T-helper 17 cell (primary cell): ENCODE results near the gene MAP3K12. TPM values are rescaled to one million over a fixed set of nuclear protein-coding genes. Genes with fewer than 3 reads are reported as not detected.
A peak's percentile ranks its signal among the peaks of the same experiment; 100 is the strongest.
"Not testable (repeated sequence)": the region's sequence is repeated elsewhere in the genome, so short reads cannot be mapped to it uniquely, and the experiment has no call there.

ENCODE experiments used
- ATAC-seq: fragments of 150-1000 bp; cut with Tn5 transposase; 2 replicates; pipeline ENCODE4 v1.10.0; 2021; ENCODE audit warnings: mild to moderate bottlenecking, moderate library complexity
- DNase-seq, 3 donors: peaks; one replicate each; pipeline versions ENCODE4 v3.0.0 to v3.0.0-alpha.2; 2020 to 2021
- H3K9me3 ChIP-seq: one replicate; pipeline ENCODE4 v1.7.0; 2013; ENCODE audit warnings: low read length, mild to moderate bottlenecking; ENCODE audit not compliant: control insufficient read depth, poor library complexity, severe bottlenecking
- H3K27ac Mint-ChIP-seq: one replicate; pipeline ENCODE4 v1.8.0; 2022; ENCODE audit warnings: mild to moderate bottlenecking, moderate library complexity, mixed read lengths
- H3K27me3 Mint-ChIP-seq: one replicate; pipeline ENCODE4 v1.8.0; 2022; ENCODE audit warnings: mixed read lengths
- H3K36me3 Mint-ChIP-seq: one replicate; pipeline ENCODE4 v1.8.0; 2022; ENCODE audit warnings: low read depth, mixed read lengths
- H3K4me1 Mint-ChIP-seq: one replicate; pipeline ENCODE4 v1.8.0; 2022; ENCODE audit warnings: mild to moderate bottlenecking, mixed read lengths
- H3K4me3 Mint-ChIP-seq: one replicate; pipeline ENCODE4 v1.8.0; 2022; ENCODE audit warnings: mild to moderate bottlenecking, moderate library complexity, mixed read lengths
- total RNA-seq, 4 donors: library from RNA in 2 of 4; stranded (reverse) in 2 of 4; gene quantifications; one replicate each; pipeline ENCODE4 v1.2.3 and lab custom pipeline; 2022 to 2026

Gene MAP3K12
- total RNA-seq, 2 donors from 2014 or later = 25.5 to 28.6 TPM

DNA sequence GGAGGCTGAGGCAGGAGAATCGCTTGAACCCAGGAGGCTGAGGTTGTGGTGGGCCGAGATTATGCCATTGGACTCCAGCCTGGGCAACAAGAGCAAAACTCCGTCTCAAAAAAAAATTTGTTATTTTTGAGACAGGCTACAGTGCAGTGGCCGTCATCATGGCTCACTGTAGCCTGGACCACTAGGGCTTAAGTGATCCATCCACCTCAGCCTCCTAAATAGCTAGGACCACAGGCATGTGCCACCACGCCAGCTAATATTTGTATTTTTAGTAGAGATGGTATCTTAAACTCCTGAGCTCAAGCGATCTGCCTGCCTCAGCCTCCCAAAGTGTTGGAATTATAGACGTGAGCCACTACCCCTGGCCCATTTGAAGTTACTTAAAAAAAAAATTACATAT is 48.3 kb downstream of the MAP3K12 start:
- H3K27ac Mint-ChIP-seq = no peak overlapping the region
- no peaks in the 10 kb centered on the region for H3K9me3 ChIP-seq
- H3K27me3 Mint-ChIP-seq = no peaks in the 10 kb centered on the region
- peaks cover 4% of the 10 kb centered on the region for H3K36me3 Mint-ChIP-seq
- no peak for DNase-seq
- peaks cover 35% of the 10 kb centered on the region for H3K4me1 Mint-ChIP-seq
- ATAC-seq = no peak
- H3K4me3 Mint-ChIP-seq = no peak overlapping the region

DNA sequence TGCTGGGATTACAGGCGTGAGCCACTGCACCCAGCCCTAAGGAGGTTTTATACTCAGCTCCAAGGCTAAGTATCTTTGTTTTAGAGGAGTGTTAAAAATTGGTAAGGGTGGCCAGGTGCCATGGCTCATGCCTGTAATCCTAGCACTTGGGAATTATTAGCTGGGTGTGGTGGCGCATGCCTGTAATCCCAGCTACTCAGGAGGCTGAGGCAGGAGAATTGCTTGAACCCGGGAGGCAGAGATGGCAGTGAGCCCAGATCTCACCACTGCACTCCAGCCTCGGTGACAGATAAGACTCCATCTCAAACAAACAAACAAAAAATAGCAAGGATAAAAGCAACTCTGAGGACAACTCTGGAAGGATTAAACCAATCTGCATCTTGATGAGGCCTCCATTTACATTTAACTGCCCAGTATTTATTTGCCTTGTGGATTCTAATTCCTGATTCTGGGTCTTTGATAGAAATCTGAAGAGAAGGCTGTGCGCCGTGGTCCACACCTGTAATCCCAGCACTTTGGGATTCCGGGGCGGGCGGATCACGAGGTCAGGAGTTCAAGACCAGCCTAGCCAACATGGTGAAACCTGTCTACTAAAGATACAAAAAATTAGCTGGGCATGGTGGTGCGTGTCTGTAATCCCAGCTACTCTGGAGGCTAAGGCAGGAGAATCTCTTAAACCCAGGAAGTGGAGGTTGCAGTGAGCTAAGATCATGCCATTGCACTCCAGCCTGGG is 54.5 kb downstream of the MAP3K12 start:
- Mint-ChIP-seq H3K4me3 (peak overlapping the region; percentile 98), H3K4me1 (peaks cover 33% of the 10 kb centered on the region), H3K27ac (peak overlapping the region; percentile 93)
- H3K36me3 Mint-ChIP-seq, DNase-seq, H3K27me3 Mint-ChIP-seq, ATAC-seq, H3K9me3 ChIP-seq: not testable (repeated sequence)

- peaks cover 33% of the 10 kb centered on the region for H3K4me1 Mint-ChIP-seq
- no peaks in the 10 kb centered on the region for H3K9me3 ChIP-seq
- ATAC-seq = no peak
- no peaks in the 10 kb centered on the region for H3K27me3 Mint-ChIP-seq
- H3K36me3 Mint-ChIP-seq = no peaks in the 10 kb centered on the region
- peak overlapping the region; percentile 93 for H3K27ac Mint-ChIP-seq
- H3K4me3 Mint-ChIP-seq = peak overlapping the region; percentile 98
- DNase-seq = no peak
Measured at GRCh38 chr12:53443955-53444354, 55.3 kb downstream of the MAP3K12 start.

DNA sequence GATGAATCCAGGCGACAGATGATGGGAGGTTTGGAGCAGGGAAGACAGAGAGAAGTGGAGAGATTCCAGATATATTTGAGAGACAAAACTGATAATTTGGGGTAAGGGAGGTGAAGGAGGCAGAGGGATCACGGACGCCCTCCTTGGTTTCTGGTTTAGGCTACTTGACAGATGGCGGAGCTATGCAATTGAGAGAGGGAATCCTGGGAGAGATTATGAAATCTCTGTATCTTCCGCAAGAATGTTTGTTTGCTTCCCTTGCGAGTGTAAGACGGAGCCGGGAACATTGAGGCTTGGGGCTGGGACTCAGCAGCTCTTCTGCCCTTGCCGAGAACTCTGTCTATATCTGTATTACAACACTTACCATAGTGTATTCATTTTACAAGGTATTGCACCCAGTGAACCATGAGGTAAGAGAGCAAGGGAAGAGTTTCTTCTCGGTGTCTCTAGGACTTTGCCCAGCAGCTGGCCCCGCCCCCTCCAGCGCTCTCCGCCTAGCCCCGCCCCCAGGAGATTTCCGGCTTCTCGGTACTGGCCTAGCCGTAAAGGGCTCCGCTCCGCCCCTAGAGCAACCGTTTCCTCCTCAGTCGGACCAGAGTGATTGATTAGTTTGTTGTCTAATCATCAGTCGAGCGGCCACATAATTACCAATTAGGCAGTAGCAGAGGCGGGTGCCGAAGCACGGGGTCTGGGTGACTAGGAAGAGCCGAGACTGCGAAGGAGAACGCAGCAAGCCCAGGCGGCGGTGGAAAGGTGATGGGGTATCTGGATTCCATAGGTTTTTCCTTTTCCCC is 58.0 kb downstream of the MAP3K12 start, which contains the start of gene PRR13:
TSS of gene PRR13 (plus strand) at position 695 of the 794 bp plus-strand sequence. CDS start 981 bp downstream, outside the sequence.
- no peaks in the 10 kb centered on the region for H3K9me3 ChIP-seq
- Mint-ChIP-seq H3K4me3 (peak within 1 kb of the TSS; percentile 98), H3K4me1 (peaks cover 28% of the 10 kb centered on the region), H3K27ac (peak within 1 kb of the TSS; percentile 93), H3K36me3 (no peaks in the 10 kb centered on the region), H3K27me3 (no peaks in the 10 kb centered on the region)
- DNase-seq (peak; percentile 94 to 98 (median 97)), ATAC-seq (peak; percentile 99)

- H3K36me3 Mint-ChIP-seq, H3K4me3 Mint-ChIP-seq, H3K27ac Mint-ChIP-seq, H3K9me3 ChIP-seq, ATAC-seq, H3K27me3 Mint-ChIP-seq, DNase-seq: not testable (repeated sequence)
- H3K4me1 Mint-ChIP-seq = peaks cover 16% of the 10 kb centered on the region
Measured at GRCh38 chr12:53439582-53439981, 59.7 kb downstream of the MAP3K12 start.

- H3K27me3 Mint-ChIP-seq, DNase-seq, H3K36me3 Mint-ChIP-seq, H3K4me1 Mint-ChIP-seq, H3K9me3 ChIP-seq, H3K27ac Mint-ChIP-seq, H3K4me3 Mint-ChIP-seq, ATAC-seq: not testable (repeated sequence)
Measured at GRCh38 chr12:53435326-53435725, 63.9 kb downstream of the MAP3K12 start.

GRCh38 chr12:53431187-53431586 is 68.1 kb downstream of the MAP3K12 start:
- no peak for ATAC-seq
- Mint-ChIP-seq H3K27ac (no peak overlapping the region), H3K27me3 (no peaks in the 10 kb centered on the region)

DNA sequence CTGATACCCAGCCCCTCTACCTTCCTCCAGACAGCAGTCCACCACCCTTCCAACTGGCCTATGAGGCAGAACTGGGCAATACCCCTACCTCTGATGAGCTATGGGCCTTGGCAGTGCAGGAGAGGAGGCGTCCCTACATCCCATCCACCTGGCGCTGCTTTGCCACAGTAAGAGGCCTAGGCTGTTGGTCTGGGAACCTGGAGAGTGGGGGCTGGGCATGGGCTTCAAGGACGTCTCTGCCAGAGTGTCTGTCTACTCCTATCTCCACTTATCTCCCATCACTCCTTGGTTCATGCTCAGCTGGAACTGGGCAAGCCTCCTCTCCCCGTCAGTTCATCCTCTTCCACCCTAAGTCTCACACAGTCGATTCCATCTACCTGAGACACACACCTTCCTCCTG is 69.1 kb downstream of the MAP3K12 start:
- DNase-seq = no peak
- no peaks in the 10 kb centered on the region for H3K9me3 ChIP-seq
- Mint-ChIP-seq H3K4me1 (peaks cover 7% of the 10 kb centered on the region), H3K4me3 (no peak overlapping the region), H3K27ac (no peak overlapping the region), H3K27me3 (no peaks in the 10 kb centered on the region), H3K36me3 (no peaks in the 10 kb centered on the region)
- no peak for ATAC-seq

More at GRCh38 chr12:53431187-53431586, 68.1 kb downstream of the MAP3K12 start:
- H3K9me3 ChIP-seq = no peaks in the 10 kb centered on the region
- no peaks in the 10 kb centered on the region for H3K36me3 Mint-ChIP-seq
- DNase-seq = no peak
- H3K4me3 Mint-ChIP-seq = no peak overlapping the region
- H3K4me1 Mint-ChIP-seq = peaks cover 7% of the 10 kb centered on the region

Other genes starting within 250 kb of the MAP3K12 start
- gene ESPL1, start 231.2 kb downstream of the MAP3K12 start, total RNA-seq = under 1 TPM; 0.30 to 0.83 TPM
- 100 to 1,000 TPM; 566 to 600 TPM for gene PFDN5, start 203.9 kb downstream of the MAP3K12 start, total RNA-seq
- gene MYG1, start 199.8 kb downstream of the MAP3K12 start, total RNA-seq = 10 to 100 TPM; 30.6 to 32.5 TPM
- gene AAAS, start 177.8 kb downstream of the MAP3K12 start, total RNA-seq = 10 to 100 TPM; 31.2 to 31.8 TPM
- gene SP7, start 163.1 kb downstream of the MAP3K12 start, total RNA-seq = not detected
- 10 to 100 TPM; 69.6 to 75.1 TPM for gene SP1, start 119.3 kb downstream of the MAP3K12 start, total RNA-seq
- not detected for gene AMHR2, start 75.6 kb downstream of the MAP3K12 start, total RNA-seq
- 100 to 1,000 TPM; 168 to 188 TPM for gene PRR13, start 57.7 kb downstream of the MAP3K12 start, total RNA-seq
- gene PCBP2, start 47.4 kb downstream of the MAP3K12 start, total RNA-seq = 1,000 to 10,000 TPM; 1,028 to 1,089 TPM
- gene TARBP2, start 1.8 kb upstream of the MAP3K12 start, total RNA-seq = 10 to 100 TPM; 28.4 to 29.3 TPM
- gene NPFF, start 8.0 kb upstream of the MAP3K12 start, total RNA-seq = not detected
- 10 to 100 TPM; 22.7 to 25.3 TPM for gene ATF7, start 126.9 kb upstream of the MAP3K12 start, total RNA-seq
- 100 to 1,000 TPM; 211 to 232 TPM for gene ATP5MC2, start 176.6 kb upstream of the MAP3K12 start, total RNA-seq
- 100 to 1,000 TPM; 108 to 134 TPM for gene CALCOCO1, start 228.0 kb upstream of the MAP3K12 start, total RNA-seq